MM.1S (cell line): ENCODE data around the gene C22orf23.

ENCODE experiments used
- DNase-seq: peaks from one replicate; pipeline ENCODE4 v3.0.0-alpha.2; 2015
- H2AFZ ChIP-seq: fragments of 300-600 bp; sonication (generic); 2 replicates; pipeline ENCODE4 v1.6.0; 2016; ENCODE audit warnings: antibody characterized with exemption, low read length
- H3F3A ChIP-seq: fragments of 300-600 bp; sonication (generic); 2 replicates; pipeline ENCODE4 v1.6.1; 2016; ENCODE audit warnings: mild to moderate bottlenecking, antibody characterized with exemption, low read length, moderate library complexity, mixed read lengths; ENCODE audit not compliant: insufficient read depth
- H3K27ac ChIP-seq: fragments of 300-600 bp; sonication (generic); 2 replicates; pipeline ENCODE4 v1.5.1; 2016; ENCODE audit warnings: mild to moderate bottlenecking, low read length
- H3K27me3 ChIP-seq: fragments of 300-600 bp; sonication (generic); replicated peaks from 2 replicates; pipeline ENCODE4 v1.6.0; 2016; ENCODE audit warnings: low read length; ENCODE audit not compliant: insufficient read depth
- H3K36me3 ChIP-seq: fragments of 300-600 bp; sonication (generic); replicated peaks from 2 replicates; pipeline ENCODE4 v1.6.1; 2016; ENCODE audit warnings: mild to moderate bottlenecking, low read length, mixed read lengths; ENCODE audit not compliant: insufficient read depth
- H3K4me1 ChIP-seq: fragments of 300-600 bp; sonication (generic); 2 replicates; pipeline ENCODE4 v1.6.1; 2016; ENCODE audit warnings: low read length, mixed read lengths
- H3K4me2 ChIP-seq: fragments of 300-600 bp; sonication (generic); 2 replicates; pipeline ENCODE4 v1.6.0; 2016; ENCODE audit warnings: low read depth, low read length
- H3K4me3 ChIP-seq: fragments of 300-600 bp; sonication (generic); 2 replicates; pipeline ENCODE4 v1.5.1; 2016; ENCODE audit warnings: low read length, mixed read lengths
- H3K79me2 ChIP-seq: fragments of 300-600 bp; sonication (generic); 2 replicates; pipeline ENCODE4 v1.6.1; 2016; ENCODE audit warnings: mixed run types, low read length, mixed read lengths
- H3K9ac ChIP-seq: fragments of 300-600 bp; sonication (generic); 2 replicates; pipeline ENCODE4 v1.6.1; 2016; ENCODE audit warnings: low read length, mixed read lengths
- H3K9me2 ChIP-seq: fragments of 300-600 bp; sonication (generic); replicated peaks from 2 replicates; pipeline ENCODE4 v1.6.1; 2016; ENCODE audit warnings: mild to moderate bottlenecking, low read length, mixed read lengths; ENCODE audit not compliant: insufficient read depth
- H3K9me3 ChIP-seq: fragments of 300-600 bp; sonication (generic); replicated peaks from 2 replicates; pipeline ENCODE4 v1.6.1; 2016; ENCODE audit warnings: mild to moderate bottlenecking, low read length, mixed read lengths; ENCODE audit not compliant: insufficient read depth
- H4K20me1 ChIP-seq: fragments of 300-600 bp; sonication (generic); 2 replicates; pipeline ENCODE4 v1.6.1; 2016; ENCODE audit warnings: mild to moderate bottlenecking, low read length, moderate library complexity, mixed read lengths; ENCODE audit not compliant: insufficient read depth
- CTCF ChIP-seq: fragments of 300-600 bp; sonication (generic); IDR thresholded peaks from 2 replicates; pipeline ENCODE4 v1.5.1; 2016; ENCODE audit warnings: antibody characterized with exemption, low read length, mixed read lengths
- EZH2 ChIP-seq: fragments of 300-600 bp; sonication (generic); optimal IDR thresholded peaks from 2 replicates; pipeline ENCODE3; 2017; ENCODE audit warnings: low read depth, mild to moderate bottlenecking, antibody characterized with exemption, low read length, mixed read lengths
- EZH2phosphoT487 ChIP-seq: fragments of 300-600 bp; sonication (generic); IDR thresholded peaks from 2 replicates; pipeline ENCODE4 v1.6.1; 2018; ENCODE audit warnings: antibody characterized with exemption, low read length

C22orf23 gene

GRCh38 chr22:37965940-37966664 is 12.7 kb upstream of the C22orf23 start:
- no peak overlapping the region for H3K9ac ChIP-seq
- 0 out of 2 replicates have a peak, but pooled peaks cover 3% of the 10 kb centered on the region for H3K4me1 ChIP-seq

GRCh38 chr22:37961062-37961461 is 7.7 kb upstream of the C22orf23 start:
- H3K9me3 ChIP-seq: no peaks in the 10 kb centered on the region
- peaks cover 9% of the 10 kb centered on the region for H3K36me3 ChIP-seq
- H3K9ac ChIP-seq: no peak overlapping the region
- no peak overlapping the region for H3K4me2 ChIP-seq
- H3K79me2 ChIP-seq: peaks cover 26% of the 10 kb centered on the region
- no peak overlapping the region for H2AFZ ChIP-seq
- H3K4me3 ChIP-seq: no peak overlapping the region
- no peak for DNase-seq
- no peak overlapping the region for H3K27ac ChIP-seq
- no peaks in the 10 kb centered on the region; the same call in 1 of the 2 replicates for H3F3A ChIP-seq
- TF ChIP-seq EZH2 (no peak), EZH2phosphoT487 (no peak), CTCF (no peak)
- no peaks in the 10 kb centered on the region for H3K9me2 ChIP-seq
- H4K20me1 ChIP-seq: no peaks in the 10 kb centered on the region
- no peaks in the 10 kb centered on the region for H3K27me3 ChIP-seq
- H3K4me1 ChIP-seq: 0 out of 2 replicates have a peak, but pooled peaks cover 3% of the 10 kb centered on the region

More at GRCh38 chr22:37965940-37966664, 12.7 kb upstream of the C22orf23 start:
- Histone ChIP-seq H3K4me3 (no peak overlapping the region), H4K20me1 (no peaks in the 10 kb centered on the region), H3K79me2 (peaks cover 9% of the 10 kb centered on the region), H3K9me2 (no peaks in the 10 kb centered on the region), H3K9me3 (no peaks in the 10 kb centered on the region), H3K4me2 (no peak overlapping the region), H2AFZ (no peak overlapping the region), H3K36me3 (peaks cover 2% of the 10 kb centered on the region; the same call in 1 of the 2 replicates), H3K27ac (no peak overlapping the region), H3F3A (no peaks in the 10 kb centered on the region; the same call in 1 of the 2 replicates), H3K27me3 (no peaks in the 10 kb centered on the region)
- no peak for DNase-seq
- TF ChIP-seq CTCF (no peak), EZH2 (no peak), EZH2phosphoT487 (no peak)

DNA sequence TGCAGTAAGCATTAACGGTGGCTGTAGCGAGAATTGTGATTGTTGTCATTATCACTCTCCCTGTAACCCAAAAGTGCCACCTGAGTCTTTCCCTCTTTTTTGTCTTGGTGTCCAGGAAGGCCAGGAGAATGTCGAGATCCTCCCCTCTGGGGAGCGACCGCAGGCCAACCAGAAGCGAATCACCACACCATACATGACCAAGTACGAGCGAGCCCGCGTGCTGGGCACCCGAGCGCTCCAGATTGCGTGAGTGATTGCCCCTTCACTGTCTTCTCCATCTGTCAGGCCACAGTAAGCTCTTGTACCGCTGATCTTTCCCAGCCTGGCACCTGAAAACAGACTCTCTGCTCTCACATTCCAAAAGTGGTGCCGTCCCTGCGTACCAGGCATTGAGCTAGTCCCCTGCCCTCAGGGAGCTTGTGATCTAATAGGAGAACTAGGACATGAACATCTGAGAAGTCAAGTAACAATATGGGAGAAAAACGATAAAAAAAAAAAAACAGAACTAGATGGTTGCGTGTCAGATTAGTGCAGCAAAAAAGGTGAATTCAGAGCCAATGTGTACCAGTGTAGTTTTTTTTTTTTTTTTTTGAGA is 5.9 kb upstream of the C22orf23 start:
- Histone ChIP-seq H3K27me3 (no peaks in the 10 kb centered on the region), H3K4me3 (no peak overlapping the region)

More for the DNA sequence above, 5.9 kb upstream of the C22orf23 start:
- H3F3A ChIP-seq: no peaks in the 10 kb centered on the region
- H3K27ac ChIP-seq: no peak overlapping the region
- no peaks in the 10 kb centered on the region for H3K9me3 ChIP-seq
- no peak overlapping the region for H3K9ac ChIP-seq
- no peak overlapping the region for H2AFZ ChIP-seq
- H3K4me2 ChIP-seq: no peak overlapping the region
- H3K79me2 ChIP-seq: peaks cover 35% of the 10 kb centered on the region
- DNase-seq: no peak
- no peaks in the 10 kb centered on the region for H3K9me2 ChIP-seq
- H3K4me1 ChIP-seq: peaks cover 7% of the 10 kb centered on the region; the same call in 1 of the 2 replicates
- no peaks in the 10 kb centered on the region for H4K20me1 ChIP-seq
- H3K36me3 ChIP-seq: peaks cover 9% of the 10 kb centered on the region
- TF ChIP-seq EZH2phosphoT487 (no peak), EZH2 (no peak), CTCF (no peak)
